Measurements from ENCODE around the gene ADAT2.

GRCh38 chr6:143443096-143443495, 7.4 kb downstream of the ADAT2 start:
- TF ChIP-seq CTCF (IDR thresholded peaks at IDR 0.05) = no peak
- no peak for TF ChIP-seq EZH2 (IDR thresholded peaks at IDR 0.05; ENCODE audit: borderline replicate concordance, insufficient read depth, low read depth, low read length, poor library complexity, severe bottlenecking)

Data from B cell (primary cell).